NAMALWA (cell line): ENCODE data around the gene HLA-DMB.

Experiments
- DNase-seq: peaks from one replicate; pipeline ENCODE4 v3.0.0-alpha.2; 2015; ENCODE audit warnings: low spot score

Gene HLA-DMB

GRCh38 chr6:32940656-32941213, at the start of gene HLA-DMB:
TSS of gene HLA-DMB (minus strand) at chr6:32941028. CDS start at chr6:32940807, 221 bp downstream.
- DNase-seq, result peak; percentile 94

- DNase-seq, result no peak
These were observed 48.5 kb upstream of the HLA-DMB start for GRCh38 chr6:32989368-32989767.

- peak; percentile 94 for DNase-seq
These were observed 44.0 kb upstream of the HLA-DMB start for GRCh38 chr6:32984622-32985389.

- peak; percentile 37 for DNase-seq
These were observed 43.3 kb upstream of the HLA-DMB start for GRCh38 chr6:32983964-32984621.

- peak; percentile 22 for DNase-seq
These were observed 42.6 kb upstream of the HLA-DMB start for GRCh38 chr6:32983493-32983848.

GRCh38 chr6:32982702-32983492, 42.1 kb upstream of the HLA-DMB start:
- DNase-seq, result peak; percentile 30

- DNase-seq, result peak; percentile 65
These were observed 41.4 kb upstream of the HLA-DMB start for GRCh38 chr6:32982084-32982701.

- peak; percentile 31 for DNase-seq
These were observed 39.7 kb upstream of the HLA-DMB start for GRCh38 chr6:32980488-32981038.

GRCh38 chr6:32979720-32980487, 39.1 kb upstream of the HLA-DMB start:
- DNase-seq, result no peak

GRCh38 chr6:32977953-32978324, 37.1 kb upstream of the HLA-DMB start:
- DNase-seq, result no peak

GRCh38 chr6:32977272-32977952, 36.6 kb upstream of the HLA-DMB start:
- no peak for DNase-seq

- no peak for DNase-seq
These were observed 35.7 kb upstream of the HLA-DMB start for GRCh38 chr6:32976334-32977069.

GRCh38 chr6:32975886-32976285, 35.1 kb upstream of the HLA-DMB start:
- DNase-seq, result no peak

GRCh38 chr6:32974541-32975308, 33.9 kb upstream of the HLA-DMB start:
- no peak for DNase-seq

GRCh38 chr6:32974016-32974333, 33.1 kb upstream of the HLA-DMB start:
- peak; percentile 61 for DNase-seq

GRCh38 chr6:32973144-32974015, 32.6 kb upstream of the HLA-DMB start:
- peak; percentile 69 for DNase-seq

- DNase-seq, result no peak
These were observed 31.7 kb upstream of the HLA-DMB start for GRCh38 chr6:32972353-32973143.
